Endothelial cell (in vitro differentiated cells): ENCODE results near the gene HAND2. TPM values are rescaled to one million over a fixed set of nuclear protein-coding genes. Genes with fewer than 3 reads are reported as not detected.

Experiments
- DNase-seq: peaks from one replicate; pipeline ENCODE4 v3.0.0; 2021; ENCODE audit warnings: low spot score
- H3K27ac Mint-ChIP-seq: one replicate; pipeline ENCODE4 v1.8.0; 2021; ENCODE audit warnings: mixed read lengths, inconsistent platforms; ENCODE audit not compliant: unreplicated experiment
- H3K27me3 Mint-ChIP-seq: one replicate; pipeline ENCODE4 v1.8.0; 2021; ENCODE audit warnings: mild to moderate bottlenecking, moderate library complexity, mixed read lengths, inconsistent platforms; ENCODE audit not compliant: unreplicated experiment
- H3K36me3 Mint-ChIP-seq: one replicate; pipeline ENCODE4 v1.8.0; 2021; ENCODE audit warnings: mild to moderate bottlenecking, low read depth, mixed read lengths, inconsistent platforms; ENCODE audit not compliant: unreplicated experiment
- H3K4me1 Mint-ChIP-seq: one replicate; pipeline ENCODE4 v1.8.0; 2021; ENCODE audit warnings: mild to moderate bottlenecking, mixed read lengths, inconsistent platforms; ENCODE audit not compliant: unreplicated experiment
- H3K4me3 Mint-ChIP-seq: one replicate; pipeline ENCODE4 v1.8.0; 2021; ENCODE audit warnings: mild to moderate bottlenecking, mixed read lengths, inconsistent platforms; ENCODE audit not compliant: unreplicated experiment
- H3K9me3 Mint-ChIP-seq: one replicate; pipeline ENCODE4 v1.8.0; 2021; ENCODE audit warnings: mixed read lengths, inconsistent platforms; ENCODE audit not compliant: unreplicated experiment
- CTCF ChIP-seq: fragments of 200-600 bp; sonication (generic); IDR thresholded peaks from one replicate; pipeline ENCODE4 v1.5.0; 2021; ENCODE audit warnings: antibody characterized with exemption; ENCODE audit not compliant: unreplicated experiment
- total RNA-seq: library from RNA; stranded (reverse); fragmentation: NEBNext Ultra II Directional; extraction: Animal tissue kit (Norgen Biotek cat#: 25700); gene quantifications from one replicate; pipeline ENCODE4 v1.2.1, GENCODE V29; 2021; ENCODE audit not compliant: unreplicated experiment

Gene HAND2
- total RNA-seq, 1 donor from 2014 or later = 1.5 TPM

DNA sequence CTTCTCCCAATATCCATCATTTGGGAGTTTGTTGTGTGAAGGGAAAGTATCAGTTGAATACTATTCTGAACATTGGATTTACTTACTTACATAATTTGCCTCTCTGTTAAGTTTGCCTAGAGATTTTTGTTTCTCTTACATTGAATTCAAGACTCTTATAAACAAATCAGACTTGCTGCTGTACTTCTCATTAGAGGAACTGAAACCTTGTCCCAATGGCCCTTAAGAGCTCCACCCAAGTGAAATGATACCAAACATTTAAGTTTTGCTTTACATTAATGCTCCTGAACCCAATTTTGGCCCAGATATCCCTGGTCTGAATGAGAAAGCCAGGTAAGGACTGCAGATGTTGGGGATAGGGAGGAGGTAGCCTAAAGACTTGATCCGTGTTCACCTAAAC lies 32.0 kb downstream of the HAND2 start:
- Mint-ChIP-seq H3K9me3 (peaks cover 3% of the 10 kb centered on the region), H3K36me3 (no peaks in the 10 kb centered on the region), H3K4me3 (no peak overlapping the region), H3K27ac (no peak overlapping the region), H3K4me1 (peaks cover 43% of the 10 kb centered on the region), H3K27me3 (peaks cover 15% of the 10 kb centered on the region)
- no peak for TF ChIP-seq CTCF
- no peak for DNase-seq

GRCh38 chr4:173494013-173494970 lies 35.7 kb downstream of the HAND2 start:
- Mint-ChIP-seq H3K9me3 (no peaks in the 10 kb centered on the region), H3K27ac (peak overlapping the region; percentile 88), H3K36me3 (no peaks in the 10 kb centered on the region), H3K4me1 (peaks cover 34% of the 10 kb centered on the region), H3K4me3 (peak overlapping the region; percentile 42), H3K27me3 (peaks cover 8% of the 10 kb centered on the region)
- peak; percentile 59 for TF ChIP-seq CTCF
- DNase-seq = peak; percentile 56

DNA sequence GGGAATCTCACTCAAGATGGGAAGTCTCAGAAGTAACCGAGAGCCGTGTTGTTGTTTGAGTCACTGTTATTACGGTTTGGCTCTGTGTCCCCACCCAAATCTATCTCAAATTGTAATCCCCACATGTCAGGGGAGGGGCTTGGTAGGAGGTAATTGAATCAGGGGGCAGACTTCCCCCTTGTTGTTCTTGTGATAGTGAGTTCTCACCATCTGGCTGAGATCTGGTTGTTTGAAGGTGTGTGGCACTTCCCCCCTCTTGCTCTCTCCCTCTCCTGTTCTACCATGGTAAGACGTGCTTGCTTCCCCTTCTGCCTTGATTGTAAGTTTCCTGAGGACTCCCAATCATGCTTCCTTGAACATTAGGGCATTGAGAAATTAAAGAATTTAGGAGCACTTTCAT lies 37.0 kb downstream of the HAND2 start:
- no peak overlapping the region for H3K27ac Mint-ChIP-seq
- no peak for TF ChIP-seq CTCF
- peaks cover 34% of the 10 kb centered on the region for H3K4me1 Mint-ChIP-seq
- H3K4me3 Mint-ChIP-seq = no peak overlapping the region
- H3K36me3 Mint-ChIP-seq = no peaks in the 10 kb centered on the region
- H3K27me3 Mint-ChIP-seq = peaks cover 8% of the 10 kb centered on the region
- no peaks in the 10 kb centered on the region for H3K9me3 Mint-ChIP-seq
- DNase-seq = no peak

- Mint-ChIP-seq H3K27ac (no peak overlapping the region), H3K4me1 (peaks cover 34% of the 10 kb centered on the region), H3K4me3 (no peak overlapping the region), H3K27me3 (peaks cover 8% of the 10 kb centered on the region), H3K36me3 (no peaks in the 10 kb centered on the region), H3K9me3 (no peaks in the 10 kb centered on the region)
- DNase-seq = no peak
- TF ChIP-seq CTCF = no peak
Observed at GRCh38 chr4:173492315-173492714, 37.7 kb downstream of the HAND2 start.
